WI38 (cell line): ENCODE measurements around the gene RASA2.

ENCODE experiments used
- H3K4me3 ChIP-seq: 2 replicates; pipeline ENCODE4 v1.5.1; 2011; ENCODE audit warnings: low read depth, mild to moderate bottlenecking, control low read depth, low read length
- CTCF ChIP-seq: IDR thresholded peaks from 2 replicates; pipeline ENCODE4 v1.5.1; 2012; ENCODE audit warnings: low read depth, mild to moderate bottlenecking, control low read depth, low read length

Gene RASA2

GRCh38 chr3:141444586-141445285 is 42.1 kb upstream of the RASA2 start:
- H3K4me3 ChIP-seq, result no peak overlapping the region
- TF ChIP-seq CTCF, result no peak

- TF ChIP-seq CTCF, result no peak
- no peak overlapping the region for H3K4me3 ChIP-seq
Observed at GRCh38 chr3:141445990-141446389, 40.8 kb upstream of the RASA2 start.

- TF ChIP-seq CTCF, result no peak
- no peak overlapping the region for H3K4me3 ChIP-seq
Observed at GRCh38 chr3:141446737-141447136, 40.1 kb upstream of the RASA2 start.

- no peak for TF ChIP-seq CTCF
- H3K4me3 ChIP-seq, result no peak overlapping the region
Observed at GRCh38 chr3:141447383-141447782, 39.4 kb upstream of the RASA2 start.

GRCh38 chr3:141448606-141449220 is 38.1 kb upstream of the RASA2 start:
- H3K4me3 ChIP-seq, result no peak overlapping the region
- TF ChIP-seq CTCF, result no peak

- TF ChIP-seq CTCF, result no peak
- no peak overlapping the region for H3K4me3 ChIP-seq
Observed at GRCh38 chr3:141449424-141449823, 37.4 kb upstream of the RASA2 start.

GRCh38 chr3:141450727-141451375 is 36.0 kb upstream of the RASA2 start:
- no peak for TF ChIP-seq CTCF

More at GRCh38 chr3:141450727-141451375, 36.0 kb upstream of the RASA2 start:
- H3K4me3 ChIP-seq, result no peak overlapping the region
